GM12878 (cell line): ENCODE data around the gene HOXD9. TPM values are rescaled to one million over a fixed set of nuclear protein-coding genes. Genes with fewer than 3 reads are reported as not detected.

ENCODE experiments used
- ATAC-seq: fragments of 200-7000 bp; cut with Tn5 transposase; 3 replicates; pipeline ENCODE4 v1.9.1; 2020; ENCODE audit warnings: mild to moderate bottlenecking, moderate library complexity
- BruUV-seq: library from RNA; stranded (reverse); fragments of 400-500 nt; replicated peaks from 2 replicates; lab custom pipeline; 2021; lab: Mats Ljungman, UMichigan
- CTCF ChIA-PET: fragments of 300-600 bp; sonication (Branson Sonifier 250); formaldehyde crosslinking; extraction: SDS; loops from one replicate; lab custom pipeline; 2021; ENCODE audit warnings: inconsistent platforms; lab: Yijun Ruan, JAX
- POLR2A ChIA-PET: fragments of 350-600 bp; formaldehyde crosslinking; extraction: SDS; loops from one replicate; lab custom pipeline; 2021; ENCODE audit warnings: inconsistent platforms; lab: Charles Lee
- RAD21 ChIA-PET: fragments of 300-600 bp; sonication (Branson Sonifier 250); formaldehyde crosslinking; loops from one replicate; lab custom pipeline; 2023; ENCODE audit warnings: antibody characterized with exemption; ENCODE audit not compliant: unreplicated experiment; lab: Charles Lee
- SMC1A ChIA-PET: fragments of 300-600 bp; sonication (Branson Sonifier 250); formaldehyde crosslinking; loops from one replicate; lab custom pipeline; 2023; ENCODE audit not compliant: unreplicated experiment, uncharacterized antibody; lab: Charles Lee
- DNase-seq: peaks from one replicate; pipeline ENCODE4 v3.0.0-alpha.2; 2011; ENCODE audit warnings: low read depth, low spot score
- FAIRE-seq: peaks from 3 replicates; lab custom pipeline; 2011; peaks lifted over from hg19 to GRCh38; lab: Jason Lieb, UNC
- H2AFZ ChIP-seq: 2 replicates; pipeline ENCODE4 v1.6.0; 2011; ENCODE audit warnings: low read depth, low read length, control low read depth; ENCODE audit not compliant: control insufficient read depth
- H3K27ac ChIP-seq: 2 replicates; pipeline ENCODE4 v1.5.1; 2011; ENCODE audit warnings: control low read depth; ENCODE audit not compliant: control insufficient read depth, insufficient read depth
- H3K27me3 ChIP-seq, 2 experiments: replicated peaks in 1 of 2; 2 replicates each; pipeline versions ENCODE4 v1.6.0 to v1.6.1; 2011; ENCODE audit warnings: low read length in 1 of 2; ENCODE audit not compliant: control insufficient read depth in 2 of 2, insufficient read depth in 2 of 2
- H3K36me3 ChIP-seq, 2 experiments: 2 replicates each; pipeline ENCODE4 v1.5.1; 2011; ENCODE audit warnings: low read length in 1 of 2; ENCODE audit not compliant: control insufficient read depth in 2 of 2, insufficient read depth in 2 of 2
- H3K4me1 ChIP-seq: 2 replicates; pipeline ENCODE4 v1.6.1; 2011; ENCODE audit warnings: mild to moderate bottlenecking, low read length, moderate library complexity, mixed read lengths; ENCODE audit not compliant: control insufficient read depth, insufficient read depth
- H3K4me2 ChIP-seq: 2 replicates; pipeline ENCODE4 v1.6.0; 2011; ENCODE audit warnings: control low read depth; ENCODE audit not compliant: control insufficient read depth, insufficient read depth
- H3K4me3 ChIP-seq: fragments of 200-600 bp; sonication (generic); 2 replicates; pipeline ENCODE4 v1.5.1; 2016
- H3K79me2 ChIP-seq: 2 replicates; pipeline ENCODE4 v1.6.0; 2011; ENCODE audit warnings: low read length; ENCODE audit not compliant: control insufficient read depth, insufficient read depth
- H3K9ac ChIP-seq: 2 replicates; pipeline ENCODE4 v1.8.0; 2011; ENCODE audit warnings: low read length, control low read depth, mixed read lengths; ENCODE audit not compliant: control insufficient read depth, insufficient read depth
- H3K9me3 ChIP-seq: replicated peaks from 3 replicates; pipeline ENCODE4 v1.5.1; 2011; ENCODE audit warnings: mild to moderate bottlenecking, low read length; ENCODE audit not compliant: control insufficient read depth, insufficient read depth
- H4K20me1 ChIP-seq: 2 replicates; pipeline ENCODE4 v1.6.0; 2011; ENCODE audit not compliant: control insufficient read depth, insufficient read depth
- BACH1 ChIP-seq: fragments of 450-650 bp; IDR thresholded peaks from 2 replicates; pipeline ENCODE4 v1.6.1; 2017; ENCODE audit warnings: mild to moderate bottlenecking, borderline replicate concordance
- CHD4 ChIP-seq: fragments of 200-600 bp; sonication (generic); IDR thresholded peaks from 2 replicates; pipeline ENCODE4 v1.6.1; 2016; ENCODE audit warnings: mild to moderate bottlenecking
- ETV6 ChIP-seq, 2 experiments: fragments of 450-650 bp in 1 of 2; IDR thresholded peaks in 1 of 2; conservative IDR thresholded peaks in 1 of 2; 2 replicates each; pipeline ENCODE4 v1.6.1; 2014; ENCODE audit warnings: antibody characterized with exemption in 1 of 2, borderline replicate concordance in 1 of 2, low read depth in 1 of 2, mild to moderate bottlenecking in 1 of 2, moderate library complexity in 1 of 2
- IRF4 ChIP-seq: IDR thresholded peaks from 2 replicates; pipeline ENCODE4 v1.6.1; 2011; ENCODE audit warnings: low read depth, low read length
- KLF5 ChIP-seq: fragments of 450-650 bp; IDR thresholded peaks from 2 replicates; pipeline ENCODE4 v1.6.1; 2014; ENCODE audit warnings: mild to moderate bottlenecking; ENCODE audit not compliant: partially characterized antibody
- MXI1 ChIP-seq: fragments of 150-350 bp; IDR thresholded peaks from 2 replicates; pipeline ENCODE4 v1.6.1; 2011; ENCODE audit warnings: low read depth, mild to moderate bottlenecking, inconsistent platforms, low read length, improper control_type of control experiment
- POLR2AphosphoS5 ChIP-seq: IDR thresholded peaks from 2 replicates; pipeline ENCODE4 v1.6.1; 2011; ENCODE audit warnings: mild to moderate bottlenecking, low read length, inconsistent platforms
- RAD51 ChIP-seq: fragments of 450-650 bp; IDR thresholded peaks from 2 replicates; pipeline ENCODE4 v1.6.1; 2016; ENCODE audit warnings: moderate library complexity, mild to moderate bottlenecking, inconsistent platforms
- RFX5 ChIP-seq: IDR thresholded peaks from 2 replicates; pipeline ENCODE4 v1.6.1; 2011; ENCODE audit warnings: low read depth, low read length, improper control_type of control experiment
- SRF ChIP-seq, 2 experiments: IDR thresholded peaks; 2 replicates each; pipeline ENCODE4 v1.6.1; 2011; ENCODE audit warnings: low read depth in 2 of 2, low read length in 2 of 2, mild to moderate bottlenecking in 1 of 2, moderate library complexity in 1 of 2
- in situ Hi-C: fragments of 300-500 bp; cut with MboI; formaldehyde crosslinking; loops from 9 replicates; pipeline ENCODE4 v1.14.3; 2018; ENCODE audit warnings: mixed read lengths
- intact Hi-C: fragments of 100-400 bp; cut with micrococcal nuclease; formaldehyde crosslinking; loops from one replicate; pipeline ENCODE4 v1.14.2; 2022; ENCODE audit not compliant: unreplicated experiment
- polyA plus RNA-seq, 11 experiments: library from polyadenylated mRNA; depleted of rRNA in 4 of 11; unstranded in 6 of 11; stranded (reverse) in 5 of 11; fragments of >200 nt; fragmentation: Nextera tagmentation in 4 of 11; fragmentation: Illumina TruSeq in 1 of 11; extraction: Ambion mirVana in 4 of 11; extraction: Trizol in 1 of 11; gene quantifications; 1 replicate in 1 of 11; 2 replicates in 10 of 11; pipeline versions ENCODE4 v1.2.1 to v1.2.3, GENCODE V29; 2011 to 2016; ENCODE audit warnings: inconsistent platforms in 2 of 11, missing spikeins in 2 of 11, low read depth in 1 of 11
- total RNA-seq, 4 experiments: library from RNA; depleted of rRNA in 3 of 4; stranded (reverse); fragments of >200 nt in 3 of 4; fragmentation: Illumina TruSeq in 1 of 4; extraction: Trizol in 1 of 4; gene quantifications; 2 replicates each; pipeline versions ENCODE4 v1.2.1 to v1.2.3, GENCODE V29; 2013 to 2021
- TF ChIP-seq, protein P1 (sequence below): fragments of 450-650 bp; IDR thresholded peaks from 2 replicates; pipeline ENCODE4 v1.6.1; 2017; ENCODE audit warnings: low read depth, mild to moderate bottlenecking, moderate library complexity
- TF ChIP-seq, protein P2 (sequence below): fragments of 450-650 bp; IDR thresholded peaks from 2 replicates; pipeline ENCODE4 v1.6.1; 2016; ENCODE audit warnings: mild to moderate bottlenecking, moderate library complexity, borderline replicate concordance
- TF ChIP-seq, protein P3 (sequence below): IDR thresholded peaks from 2 replicates; pipeline ENCODE4 v1.6.1; 2011; ENCODE audit warnings: borderline replicate concordance, low read depth, mild to moderate bottlenecking, moderate library complexity, mixed read lengths, low read length; ENCODE audit not compliant: insufficient read depth; ENCODE audit errors: extremely low read length
- TF ChIP-seq, protein P4 (sequence below): fragments of 450-650 bp; formaldehyde crosslinking; IDR thresholded peaks from 2 replicates; pipeline ENCODE4 v1.4.0; 2020; ENCODE audit warnings: mild to moderate bottlenecking, moderate library complexity

Gene HOXD9
- total and polyA plus RNA-seq, 10 of the 15 experiments (the other 5 are each of a cell fraction or from before 2014, with no cell fraction given), result not detected

DNA sequence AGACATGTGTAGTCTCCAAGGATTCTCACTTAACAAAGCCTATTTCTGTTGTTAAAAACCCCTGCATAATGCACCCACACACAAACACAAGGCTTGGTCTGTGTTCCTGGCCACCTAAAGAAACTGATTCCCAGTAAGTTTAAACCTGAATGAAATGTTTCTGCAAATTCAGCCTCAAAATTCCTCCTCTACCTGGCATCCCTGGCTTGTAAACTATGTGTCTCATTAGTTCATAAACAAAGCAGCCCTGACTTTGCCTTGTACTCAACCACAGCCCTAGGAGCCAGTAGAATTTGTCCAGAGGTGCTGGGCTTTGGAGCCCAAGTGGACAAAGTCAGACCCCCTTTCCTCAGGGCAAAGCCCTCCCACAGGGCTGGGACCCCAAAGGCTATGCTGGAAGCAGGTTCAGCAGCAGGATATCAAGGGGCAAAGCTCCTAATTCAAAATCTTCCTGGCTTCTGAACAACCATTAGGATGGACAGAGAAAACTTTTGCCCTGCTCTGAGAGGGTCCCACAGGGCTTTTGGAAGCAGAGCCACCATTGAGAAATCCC lies 32.6 kb upstream of the HOXD9 start:
- H3K27ac ChIP-seq, result no peak overlapping the region
- in situ Hi-C loops, result no loop called here
- H3K4me3 ChIP-seq, result no peak overlapping the region
- POLR2A ChIA-PET, result no interaction called here
- SMC1A ChIA-PET, result no interaction called here
- H2AFZ ChIP-seq, result no peak overlapping the region
- no peak overlapping the region for H3K4me2 ChIP-seq
- no peaks in the 10 kb centered on the region for H3K36me3 ChIP-seq
- RAD21 ChIA-PET, result no interaction called here
- peaks cover 14 to 28% of the 10 kb centered on the region in 2 experiments for H3K27me3 ChIP-seq
- intact Hi-C loops, result loop anchor here (10.0 kb wide), 1 partner anchor 205 kb away; no protein-coding TSS in a partner anchor
- no peaks in the 10 kb centered on the region for H3K79me2 ChIP-seq
- ATAC-seq (no peak), DNase-seq (no peak), FAIRE-seq (no peak)
- no TSS peak for BruUV-seq
- CTCF ChIA-PET, result interaction anchor here (1.3 to 2.2 kb wide), 3 partner anchors 8 to 839 kb away, joined by 3 to 10 read pairs (median 4); no protein-coding TSS in a partner anchor
- no peak overlapping the region for H3K9ac ChIP-seq
- H3K4me1 ChIP-seq, result no peaks in the 10 kb centered on the region
- no peaks in the 10 kb centered on the region; the same call in 2 of the 3 replicates for H3K9me3 ChIP-seq
- no peaks in the 10 kb centered on the region for H4K20me1 ChIP-seq
- no peak for TF ChIP-seq IRF4
- no peak for TF ChIP-seq ETV6 (conservative IDR thresholded peaks at IDR 0.05 in 1 of 2, IDR thresholded peaks at IDR 0.05 in 1 of 2; ENCODE audit: borderline replicate concordance in 1 of 2, low read depth in 1 of 2)
- no peak for TF ChIP-seq KLF5
- no peak for TF ChIP-seq RFX5
- TF ChIP-seq, protein P1, sequence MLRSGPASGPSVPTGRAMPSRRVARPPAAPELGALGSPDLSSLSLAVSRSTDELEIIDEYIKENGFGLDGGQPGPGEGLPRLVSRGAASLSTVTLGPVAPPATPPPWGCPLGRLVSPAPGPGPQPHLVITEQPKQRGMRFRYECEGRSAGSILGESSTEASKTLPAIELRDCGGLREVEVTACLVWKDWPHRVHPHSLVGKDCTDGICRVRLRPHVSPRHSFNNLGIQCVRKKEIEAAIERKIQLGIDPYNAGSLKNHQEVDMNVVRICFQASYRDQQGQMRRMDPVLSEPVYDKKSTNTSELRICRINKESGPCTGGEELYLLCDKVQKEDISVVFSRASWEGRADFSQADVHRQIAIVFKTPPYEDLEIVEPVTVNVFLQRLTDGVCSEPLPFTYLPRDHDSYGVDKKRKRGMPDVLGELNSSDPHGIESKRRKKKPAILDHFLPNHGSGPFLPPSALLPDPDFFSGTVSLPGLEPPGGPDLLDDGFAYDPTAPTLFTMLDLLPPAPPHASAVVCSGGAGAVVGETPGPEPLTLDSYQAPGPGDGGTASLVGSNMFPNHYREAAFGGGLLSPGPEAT, result no peak
- TF ChIP-seq BACH1, result no peak
- TF ChIP-seq POLR2AphosphoS5, result no peak
- no peak for TF ChIP-seq CHD4
- TF ChIP-seq SRF (IDR thresholded peaks at IDR 0.05; ENCODE audit: low read depth in 2 of 2, low read length in 2 of 2), result no peak
- TF ChIP-seq MXI1, result no peak
- TF ChIP-seq, protein P2, sequence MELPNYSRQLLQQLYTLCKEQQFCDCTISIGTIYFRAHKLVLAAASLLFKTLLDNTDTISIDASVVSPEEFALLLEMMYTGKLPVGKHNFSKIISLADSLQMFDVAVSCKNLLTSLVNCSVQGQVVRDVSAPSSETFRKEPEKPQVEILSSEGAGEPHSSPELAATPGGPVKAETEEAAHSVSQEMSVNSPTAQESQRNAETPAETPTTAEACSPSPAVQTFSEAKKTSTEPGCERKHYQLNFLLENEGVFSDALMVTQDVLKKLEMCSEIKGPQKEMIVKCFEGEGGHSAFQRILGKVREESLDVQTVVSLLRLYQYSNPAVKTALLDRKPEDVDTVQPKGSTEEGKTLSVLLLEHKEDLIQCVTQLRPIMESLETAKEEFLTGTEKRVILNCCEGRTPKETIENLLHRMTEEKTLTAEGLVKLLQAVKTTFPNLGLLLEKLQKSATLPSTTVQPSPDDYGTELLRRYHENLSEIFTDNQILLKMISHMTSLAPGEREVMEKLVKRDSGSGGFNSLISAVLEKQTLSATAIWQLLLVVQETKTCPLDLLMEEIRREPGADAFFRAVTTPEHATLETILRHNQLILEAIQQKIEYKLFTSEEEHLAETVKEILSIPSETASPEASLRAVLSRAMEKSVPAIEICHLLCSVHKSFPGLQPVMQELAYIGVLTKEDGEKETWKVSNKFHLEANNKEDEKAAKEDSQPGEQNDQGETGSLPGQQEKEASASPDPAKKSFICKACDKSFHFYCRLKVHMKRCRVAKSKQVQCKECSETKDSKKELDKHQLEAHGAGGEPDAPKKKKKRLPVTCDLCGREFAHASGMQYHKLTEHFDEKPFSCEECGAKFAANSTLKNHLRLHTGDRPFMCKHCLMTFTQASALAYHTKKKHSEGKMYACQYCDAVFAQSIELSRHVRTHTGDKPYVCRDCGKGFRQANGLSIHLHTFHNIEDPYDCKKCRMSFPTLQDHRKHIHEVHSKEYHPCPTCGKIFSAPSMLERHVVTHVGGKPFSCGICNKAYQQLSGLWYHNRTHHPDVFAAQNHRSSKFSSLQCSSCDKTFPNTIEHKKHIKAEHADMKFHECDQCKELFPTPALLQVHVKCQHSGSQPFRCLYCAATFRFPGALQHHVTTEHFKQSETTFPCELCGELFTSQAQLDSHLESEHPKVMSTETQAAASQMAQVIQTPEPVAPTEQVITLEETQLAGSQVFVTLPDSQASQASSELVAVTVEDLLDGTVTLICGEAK, result no peak
- TF ChIP-seq, protein P3, sequence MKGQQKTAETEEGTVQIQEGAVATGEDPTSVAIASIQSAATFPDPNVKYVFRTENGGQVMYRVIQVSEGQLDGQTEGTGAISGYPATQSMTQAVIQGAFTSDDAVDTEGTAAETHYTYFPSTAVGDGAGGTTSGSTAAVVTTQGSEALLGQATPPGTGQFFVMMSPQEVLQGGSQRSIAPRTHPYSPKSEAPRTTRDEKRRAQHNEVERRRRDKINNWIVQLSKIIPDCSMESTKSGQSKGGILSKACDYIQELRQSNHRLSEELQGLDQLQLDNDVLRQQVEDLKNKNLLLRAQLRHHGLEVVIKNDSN, result no peak
- no peak for TF ChIP-seq RAD51
- TF ChIP-seq, protein P4, sequence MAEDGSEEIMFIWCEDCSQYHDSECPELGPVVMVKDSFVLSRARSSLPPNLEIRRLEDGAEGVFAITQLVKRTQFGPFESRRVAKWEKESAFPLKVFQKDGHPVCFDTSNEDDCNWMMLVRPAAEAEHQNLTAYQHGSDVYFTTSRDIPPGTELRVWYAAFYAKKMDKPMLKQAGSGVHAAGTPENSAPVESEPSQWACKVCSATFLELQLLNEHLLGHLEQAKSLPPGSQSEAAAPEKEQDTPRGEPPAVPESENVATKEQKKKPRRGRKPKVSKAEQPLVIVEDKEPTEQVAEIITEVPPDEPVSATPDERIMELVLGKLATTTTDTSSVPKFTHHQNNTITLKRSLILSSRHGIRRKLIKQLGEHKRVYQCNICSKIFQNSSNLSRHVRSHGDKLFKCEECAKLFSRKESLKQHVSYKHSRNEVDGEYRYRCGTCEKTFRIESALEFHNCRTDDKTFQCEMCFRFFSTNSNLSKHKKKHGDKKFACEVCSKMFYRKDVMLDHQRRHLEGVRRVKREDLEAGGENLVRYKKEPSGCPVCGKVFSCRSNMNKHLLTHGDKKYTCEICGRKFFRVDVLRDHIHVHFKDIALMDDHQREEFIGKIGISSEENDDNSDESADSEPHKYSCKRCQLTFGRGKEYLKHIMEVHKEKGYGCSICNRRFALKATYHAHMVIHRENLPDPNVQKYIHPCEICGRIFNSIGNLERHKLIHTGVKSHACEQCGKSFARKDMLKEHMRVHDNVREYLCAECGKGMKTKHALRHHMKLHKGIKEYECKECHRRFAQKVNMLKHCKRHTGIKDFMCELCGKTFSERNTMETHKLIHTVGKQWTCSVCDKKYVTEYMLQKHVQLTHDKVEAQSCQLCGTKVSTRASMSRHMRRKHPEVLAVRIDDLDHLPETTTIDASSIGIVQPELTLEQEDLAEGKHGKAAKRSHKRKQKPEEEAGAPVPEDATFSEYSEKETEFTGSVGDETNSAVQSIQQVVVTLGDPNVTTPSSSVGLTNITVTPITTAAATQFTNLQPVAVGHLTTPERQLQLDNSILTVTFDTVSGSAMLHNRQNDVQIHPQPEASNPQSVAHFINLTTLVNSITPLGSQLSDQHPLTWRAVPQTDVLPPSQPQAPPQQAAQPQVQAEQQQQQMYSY (CRISPR knock-in tag), result no peak
